CD4-positive, alpha-beta memory T cell (primary cell): Measurements from ENCODE around the gene GNAI2. TPM values are rescaled to one million over a fixed set of nuclear protein-coding genes. Genes with fewer than 3 reads are reported as not detected.

Experiments
- CTCF ChIA-PET: fragments of 350-600 bp; sonication (Branson Sonifier 250); formaldehyde crosslinking; loops from one replicate; lab custom pipeline; 2021; ENCODE audit warnings: inconsistent platforms; ENCODE audit not compliant: partially characterized antibody; lab: Charles Lee
- POLR2A ChIA-PET: fragments of 350-600 bp; sonication (Branson Sonifier 250); formaldehyde crosslinking; loops from one replicate; lab custom pipeline; 2021; ENCODE audit not compliant: partially characterized antibody; lab: Charles Lee
- DNase-seq, 5 donors: peaks; one replicate each; pipeline versions ENCODE4 v3.0.0 to v3.0.0-alpha.2; 2020 to 2022; ENCODE audit warnings: mixed read lengths in 1 of 5
- H3K27ac ChIP-seq: one replicate; pipeline ENCODE4 v1.7.0; 2013; ENCODE audit warnings: low read depth, low read length
- H3K27me3 ChIP-seq: 2 replicates; pipeline ENCODE4 v1.7.0; 2013; ENCODE audit warnings: mild to moderate bottlenecking, low read length, moderate library complexity; ENCODE audit not compliant: insufficient read depth
- H3K36me3 ChIP-seq: 2 replicates; pipeline ENCODE4 v1.7.0; 2013; ENCODE audit warnings: mild to moderate bottlenecking, low read length, moderate library complexity; ENCODE audit not compliant: insufficient read depth
- H3K4me1 ChIP-seq: 2 replicates; pipeline ENCODE4 v1.7.0; 2013; ENCODE audit warnings: mild to moderate bottlenecking, low read length, moderate library complexity; ENCODE audit not compliant: insufficient read depth
- H3K4me3 ChIP-seq, 2 donors: one replicate each; pipeline ENCODE4 v1.7.0; 2013; ENCODE audit warnings: low read length in 2 of 2, mild to moderate bottlenecking in 1 of 2
- H3K9me3 ChIP-seq, 2 donors: one replicate each; pipeline ENCODE4 v1.7.0; 2013; ENCODE audit warnings: low read length in 2 of 2, control low read depth in 1 of 2; ENCODE audit not compliant: control insufficient read depth in 1 of 2
- H3K27ac Mint-ChIP-seq, 7 donors: one replicate each; pipeline ENCODE4 v1.8.0; 2020 to 2021; ENCODE audit warnings: mixed read lengths in 7 of 7, mild to moderate bottlenecking in 6 of 7, inconsistent platforms in 3 of 7, moderate library complexity in 3 of 7
- H3K27me3 Mint-ChIP-seq, 2 donors: one replicate each; pipeline ENCODE4 v1.8.0; 2020 to 2021; ENCODE audit warnings: mixed read lengths in 2 of 2
- H3K36me3 Mint-ChIP-seq, 2 donors: one replicate each; pipeline ENCODE4 v1.8.0; 2020 to 2021; ENCODE audit warnings: mixed read lengths in 2 of 2, inconsistent platforms in 1 of 2, mild to moderate bottlenecking in 1 of 2
- H3K4me1 Mint-ChIP-seq, 4 donors: one replicate each; pipeline ENCODE4 v1.8.0; 2020 to 2021; ENCODE audit warnings: mixed read lengths in 4 of 4, mild to moderate bottlenecking in 1 of 4
- H3K4me3 Mint-ChIP-seq, 8 donors: one replicate each; pipeline ENCODE4 v1.8.0; 2020 to 2021; ENCODE audit warnings: mixed read lengths in 8 of 8, mild to moderate bottlenecking in 7 of 8, moderate library complexity in 6 of 8, inconsistent platforms in 3 of 8
- H3K9me3 Mint-ChIP-seq, 8 donors: one replicate each; pipeline ENCODE4 v1.8.0; 2020 to 2021; ENCODE audit warnings: mixed read lengths in 8 of 8, mild to moderate bottlenecking in 5 of 8, inconsistent platforms in 3 of 8, moderate library complexity in 1 of 8
- intact Hi-C: fragments of 100-400 bp; cut with micrococcal nuclease; formaldehyde crosslinking; loops from one replicate; pipeline ENCODE4 v1.15.1; 2023
- polyA plus RNA-seq, 2 donors: library from polyadenylated mRNA; unstranded; fragments of 300-500 nt; fragmentation: Illumina TruSeq; gene quantifications; one replicate each; pipeline ENCODE4 v1.2.3, GENCODE V29; 2021
- total RNA-seq, 2 experiments: library from RNA; stranded (reverse); gene quantifications; one replicate each; pipeline ENCODE4 v1.2.3, GENCODE V29; 2021

Gene GNAI2
- total and polyA plus RNA-seq, 4 experiments from 2014 or later: 292 to 615 (median 416) TPM

GRCh38 chr3:50196253-50196801 is 39.7 kb upstream of the GNAI2 start:
- Histone ChIP-seq H3K27me3 (peaks cover 11% of the 10 kb centered on the region), H3K4me3 (no peak overlapping the region), H3K9me3 (no peaks in the 10 kb centered on the region), H3K27ac (no peak overlapping the region), H3K4me1 (peaks cover 24% of the 10 kb centered on the region), H3K36me3 (no peaks in the 10 kb centered on the region)
- DNase-seq: no peak
- Mint-ChIP-seq H3K36me3 (no peaks in the 10 kb centered on the region), H3K9me3 (no peaks in the 10 kb centered on the region), H3K27me3 (peaks cover 11 to 24% of the 10 kb centered on the region in 2 donors), H3K27ac (peak overlapping the region in 2 of 7 donors; percentile 74 to 76), H3K4me1 (peaks cover 5 to 18% (median 13%) of the 10 kb centered on the region in 4 donors), H3K4me3 (no peak overlapping the region)
- CTCF ChIA-PET: interaction anchor here (1.2 to 8.1 kb wide), 7 partner anchors 21 to 83 kb away, joined by 3 to 218 read pairs (median 40); partner anchors contain the start of gene LSMEM2
- intact Hi-C loops: no loop called here
- POLR2A ChIA-PET: interaction anchor here (3.1 kb wide), 1 partner anchor 30 kb away, joined by 47 read pairs; no protein-coding TSS in a partner anchor

- H3K27me3 Mint-ChIP-seq: peaks cover 30 to 33% of the 10 kb centered on the region in 2 donors
- H3K9me3 Mint-ChIP-seq: peaks cover 0 to 4% (median 0%) of the 10 kb centered on the region in 8 donors
- ChIA-PET CTCF (interaction anchor here (2.0 to 3.4 kb wide), 2 partner anchors 24 to 45 kb away, joined by 6 to 17 read pairs; no protein-coding TSS in a partner anchor), POLR2A (no interaction called here)
- no peaks in the 10 kb centered on the region for H3K36me3 ChIP-seq
- intact Hi-C loops: no loop called here
- H3K9me3 ChIP-seq: no peaks in the 10 kb centered on the region
- H3K4me3 ChIP-seq: no peak overlapping the region
- H3K4me3 Mint-ChIP-seq: no peak overlapping the region
- no peak overlapping the region for H3K27ac ChIP-seq
- H3K4me1 Mint-ChIP-seq: peaks cover 0 to 4% (median under 1%) of the 10 kb centered on the region in 4 donors
- no peaks in the 10 kb centered on the region for H3K36me3 Mint-ChIP-seq
- no peak for DNase-seq
- peaks cover 13% of the 10 kb centered on the region for H3K4me1 ChIP-seq
- H3K27me3 ChIP-seq: peaks cover 23% of the 10 kb centered on the region
- H3K27ac Mint-ChIP-seq: peak overlapping the region in 1 of 7 donors; percentile 51
These were observed 34.3 kb upstream of the GNAI2 start for GRCh38 chr3:50201573-50202315.

- peaks cover 0 to 4% (median under 1%) of the 10 kb centered on the region in 4 donors for H3K4me1 Mint-ChIP-seq
- H3K27me3 Mint-ChIP-seq: peaks cover 33 to 34% of the 10 kb centered on the region in 2 donors
- peaks cover 23% of the 10 kb centered on the region for H3K27me3 ChIP-seq
- H3K4me1 ChIP-seq: peaks cover 13% of the 10 kb centered on the region
- H3K27ac Mint-ChIP-seq: no peak overlapping the region
- intact Hi-C loops: no loop called here
- H3K36me3 ChIP-seq: no peaks in the 10 kb centered on the region
- no peak overlapping the region for H3K4me3 Mint-ChIP-seq
- POLR2A ChIA-PET: interaction anchor here (1.3 kb wide), 1 partner anchor 8 kb away, joined by 4 read pairs; no protein-coding TSS in a partner anchor
- peaks cover 0 to 4% (median 0%) of the 10 kb centered on the region in 8 donors for H3K9me3 Mint-ChIP-seq
- H3K9me3 ChIP-seq: no peaks in the 10 kb centered on the region
- CTCF ChIA-PET: interaction anchor here (2.0 to 3.4 kb wide), 3 partner anchors 8 to 44 kb away, joined by 6 to 17 read pairs (median 11); no protein-coding TSS in a partner anchor
- no peak overlapping the region for H3K4me3 ChIP-seq
- DNase-seq: no peak
- no peaks in the 10 kb centered on the region for H3K36me3 Mint-ChIP-seq
- H3K27ac ChIP-seq: no peak overlapping the region
These were observed 33.5 kb upstream of the GNAI2 start for GRCh38 chr3:50202353-50203112.

GRCh38 chr3:50203113-50203808 is 32.7 kb upstream of the GNAI2 start:
- peaks cover 0 to 4% (median 0%) of the 10 kb centered on the region in 8 donors for H3K9me3 Mint-ChIP-seq

GRCh38 chr3:50203809-50204803 is 31.9 kb upstream of the GNAI2 start:
- Mint-ChIP-seq H3K27me3 (peaks cover 37% of the 10 kb centered on the region in 2 donors), H3K9me3 (peaks cover 0 to 4% (median 0%) of the 10 kb centered on the region in 8 donors), H3K27ac (no peak overlapping the region), H3K4me3 (peak overlapping the region in 2 of 8 donors; percentile 35 to 48), H3K36me3 (no peaks in the 10 kb centered on the region), H3K4me1 (peaks cover 0 to 4% (median under 1%) of the 10 kb centered on the region in 4 donors)
- no peaks in the 10 kb centered on the region for H3K9me3 ChIP-seq
- intact Hi-C loops: no loop called here
- peaks cover 23% of the 10 kb centered on the region for H3K27me3 ChIP-seq
- DNase-seq: no peak
- H3K4me3 ChIP-seq: no peak overlapping the region
- ChIA-PET POLR2A (interaction anchor here (1.3 kb wide), 1 partner anchor 9 kb away, joined by 4 read pairs; no protein-coding TSS in a partner anchor), CTCF (interaction anchor here (1.2 to 3.4 kb wide), 5 partner anchors 10 to 43 kb away, joined by 3 to 17 read pairs (median 6); partner anchors contain the start of gene GNAT1)
- peaks cover 13% of the 10 kb centered on the region for H3K4me1 ChIP-seq
- no peaks in the 10 kb centered on the region for H3K36me3 ChIP-seq
- no peak overlapping the region for H3K27ac ChIP-seq

More at GRCh38 chr3:50203113-50203808, 32.7 kb upstream of the GNAI2 start:
- H3K27me3 Mint-ChIP-seq: peaks cover 33 to 35% of the 10 kb centered on the region in 2 donors
- ChIA-PET POLR2A (interaction anchor here (1.3 kb wide), 1 partner anchor 9 kb away, joined by 4 read pairs; no protein-coding TSS in a partner anchor), CTCF (interaction anchor here (1.2 to 3.4 kb wide), 5 partner anchors 9 to 43 kb away, joined by 3 to 17 read pairs (median 6); partner anchors contain the start of gene GNAT1)
- Histone ChIP-seq H3K4me1 (peaks cover 13% of the 10 kb centered on the region), H3K27ac (no peak overlapping the region), H3K4me3 (no peak overlapping the region), H3K9me3 (no peaks in the 10 kb centered on the region), H3K27me3 (peaks cover 23% of the 10 kb centered on the region), H3K36me3 (no peaks in the 10 kb centered on the region)
- H3K4me3 Mint-ChIP-seq: no peak overlapping the region
- H3K36me3 Mint-ChIP-seq: no peaks in the 10 kb centered on the region
- H3K4me1 Mint-ChIP-seq: peaks cover 0 to 4% (median under 1%) of the 10 kb centered on the region in 4 donors
- intact Hi-C loops: no loop called here
- no peak for DNase-seq
- H3K27ac Mint-ChIP-seq: no peak overlapping the region
